GM19328 (cell line): ENCODE results near the gene CCDC157.
A peak's percentile ranks its signal among the peaks of the same experiment; 100 is the strongest.

Source experiments
- ATAC-seq: cut with Tn5 transposase; IDR thresholded peaks from one replicate; pipeline ENCODE4 v1.9.1; 2021; ENCODE audit warnings: mild to moderate bottlenecking, moderate library complexity; ENCODE audit not compliant: unreplicated experiment

The CCDC157 gene

GRCh38 chr22:30411780-30412179 lies 55.0 kb downstream of the CCDC157 start:
- no peak for ATAC-seq

DNA sequence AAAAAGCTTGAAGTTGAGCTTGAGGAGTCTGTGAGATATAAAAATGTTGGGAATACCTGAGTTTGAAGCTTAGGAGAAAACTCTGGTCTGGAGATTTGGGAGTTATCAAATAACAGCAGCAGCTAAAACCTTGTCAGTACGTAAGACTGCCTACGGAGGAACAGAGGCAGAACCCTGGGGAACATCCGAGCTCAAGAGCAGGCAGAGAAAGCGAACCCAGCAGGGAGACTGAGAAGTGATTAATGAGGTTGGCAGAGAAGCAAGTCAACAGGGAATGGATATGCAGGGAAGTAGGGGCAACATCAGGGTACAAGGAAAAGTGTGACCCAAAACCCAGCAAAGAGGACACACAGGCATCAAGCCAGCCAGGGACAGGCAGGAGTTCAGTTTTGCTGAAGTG lies 56.2 kb downstream of the CCDC157 start:
- ATAC-seq, result no peak

DNA sequence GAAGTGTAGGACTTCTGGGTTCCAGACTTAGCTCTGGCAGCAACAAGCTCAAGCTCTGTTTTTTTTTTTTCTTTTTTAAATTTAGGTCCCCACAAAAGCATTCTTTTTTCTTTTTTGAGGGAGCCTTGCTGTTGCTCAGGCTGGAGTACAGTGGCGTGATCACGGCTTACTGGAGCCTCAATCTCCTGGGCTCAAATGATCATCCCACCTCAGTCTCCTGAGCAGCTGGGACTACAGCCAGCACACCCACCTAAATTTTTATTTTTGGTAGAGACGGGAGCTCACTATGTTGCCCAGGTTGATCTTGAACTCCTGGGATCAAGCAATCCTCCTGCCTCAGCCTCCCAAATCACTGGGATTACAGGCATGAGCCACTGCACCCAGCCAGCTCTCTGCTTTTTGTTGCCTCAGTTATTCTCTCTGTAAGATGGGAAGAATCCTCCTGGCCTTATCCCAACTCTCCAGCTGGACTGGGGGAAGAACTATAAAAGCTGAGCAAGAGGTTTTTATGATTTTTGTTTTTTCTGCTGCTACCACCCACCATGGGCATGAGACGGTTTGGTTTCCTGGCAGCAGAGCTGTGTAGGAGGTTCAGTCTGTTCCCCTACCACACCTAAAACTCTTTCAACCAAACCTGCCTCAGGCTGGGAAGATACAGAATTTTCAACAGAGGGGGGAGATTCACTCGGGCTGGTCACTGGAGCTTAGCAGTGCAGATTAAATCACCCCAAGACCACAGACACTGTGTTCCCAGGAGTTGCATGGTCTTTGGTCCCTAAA lies 57.1 kb downstream of the CCDC157 start:
- ATAC-seq, result no peak

DNA sequence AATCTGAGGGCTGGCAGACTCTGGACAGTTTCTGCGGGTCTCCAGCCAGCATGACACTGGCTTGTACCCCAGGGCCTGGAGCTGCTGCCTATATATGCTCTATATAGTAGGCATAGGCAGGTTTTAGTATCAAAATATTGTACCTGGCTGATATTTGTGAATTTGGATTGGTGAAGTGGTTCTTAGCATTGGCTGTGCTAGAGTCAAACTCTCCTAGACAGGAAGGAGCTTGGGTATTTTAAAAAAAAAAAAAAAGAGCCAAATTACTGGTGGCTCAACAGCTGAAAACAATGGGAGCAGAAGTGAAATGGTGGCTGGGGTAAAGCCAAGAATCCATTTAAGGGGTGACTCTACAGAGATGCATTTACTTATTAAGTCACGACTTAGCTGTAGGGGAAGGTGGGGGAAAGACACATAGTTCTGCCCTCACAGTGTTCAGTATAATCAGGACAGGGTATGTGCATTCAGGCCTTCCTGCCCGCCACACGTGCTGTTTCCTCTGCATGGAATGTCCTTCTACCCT lies 57.8 kb downstream of the CCDC157 start:
- ATAC-seq, result no peak

- ATAC-seq, result no peak
Observed at GRCh38 chr22:30416403-30416802, 59.6 kb downstream of the CCDC157 start.

- no peak for ATAC-seq
Observed at GRCh38 chr22:30416837-30417236, 60.0 kb downstream of the CCDC157 start.

DNA sequence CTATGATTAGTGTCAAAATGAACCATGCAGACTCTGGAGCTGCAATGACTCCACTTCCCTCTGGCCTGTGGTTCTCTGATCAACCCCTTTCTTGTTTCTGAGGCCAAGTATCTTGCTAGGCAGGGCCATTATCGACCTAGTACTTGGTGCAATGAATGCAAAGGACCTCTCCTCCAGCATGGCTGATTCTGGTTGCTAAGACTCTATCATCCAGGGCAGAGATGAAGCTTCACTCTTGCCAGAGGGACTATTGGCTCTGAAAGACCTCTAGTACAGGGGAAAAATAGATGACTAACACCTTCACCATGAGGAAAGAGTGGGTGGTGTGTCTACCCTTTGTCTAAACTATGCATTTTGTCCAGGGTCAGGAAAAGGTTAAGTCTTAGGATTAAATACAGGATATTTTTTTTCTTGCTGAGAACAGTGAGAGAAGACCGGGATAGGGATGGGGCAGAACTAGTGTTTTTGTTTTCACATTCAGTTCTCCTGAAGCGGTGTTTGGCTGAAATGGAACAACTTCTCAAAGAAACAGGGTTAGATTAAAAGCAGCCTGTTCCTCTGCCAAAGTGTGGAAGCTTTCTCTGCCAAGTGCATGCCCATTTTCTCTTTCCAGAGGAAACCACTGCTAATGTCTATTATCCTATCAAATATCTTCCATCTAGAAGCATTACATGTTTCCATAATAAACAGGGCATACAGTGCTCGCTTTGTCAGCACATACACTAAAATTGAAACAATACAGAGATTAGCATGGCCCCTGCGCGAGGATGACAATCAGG lies 63.7 kb downstream of the CCDC157 start:
- no peak for ATAC-seq

GRCh38 chr22:30421695-30422480 lies 65.1 kb downstream of the CCDC157 start:
- ATAC-seq, result no peak

DNA sequence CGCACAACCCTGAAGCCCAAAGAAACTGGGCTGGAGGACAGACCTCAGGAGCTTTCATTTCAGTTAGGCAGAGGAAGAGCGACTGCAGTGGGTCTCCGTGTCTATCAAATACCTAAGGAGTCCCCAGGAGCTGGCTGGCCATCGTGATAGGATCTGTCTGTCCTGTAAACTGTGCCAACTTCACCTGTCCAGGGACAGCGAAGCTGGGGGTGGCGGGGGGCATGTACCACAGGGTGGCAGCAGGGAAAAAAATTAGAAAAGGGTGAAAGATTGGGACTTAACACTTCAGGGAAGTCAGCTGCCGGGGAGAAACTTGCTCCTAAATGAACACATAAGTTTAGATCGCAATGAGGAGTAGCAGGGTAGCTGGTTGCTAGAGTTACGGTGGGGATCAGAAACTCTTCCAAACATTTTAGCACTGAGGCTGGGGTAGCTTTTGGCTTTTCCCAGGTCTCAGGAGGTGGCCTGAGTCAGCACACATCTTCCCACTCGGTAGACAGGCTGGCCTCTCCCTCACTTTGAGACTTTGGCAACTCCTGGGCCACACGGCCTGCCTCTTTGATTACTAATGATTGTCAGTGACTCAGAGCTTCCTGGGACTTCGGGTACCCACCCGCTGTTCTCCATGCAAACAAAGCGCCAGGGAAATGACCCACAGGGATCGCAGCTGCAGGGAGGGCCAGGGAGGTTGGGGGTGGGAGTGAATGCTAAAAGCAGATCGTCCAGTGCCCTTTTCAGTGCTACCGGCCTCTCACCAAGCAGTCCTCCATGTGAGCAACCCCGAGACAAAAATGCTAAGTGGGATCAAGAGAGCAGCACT lies 65.9 kb downstream of the CCDC157 start:
- ATAC-seq, result no peak

DNA sequence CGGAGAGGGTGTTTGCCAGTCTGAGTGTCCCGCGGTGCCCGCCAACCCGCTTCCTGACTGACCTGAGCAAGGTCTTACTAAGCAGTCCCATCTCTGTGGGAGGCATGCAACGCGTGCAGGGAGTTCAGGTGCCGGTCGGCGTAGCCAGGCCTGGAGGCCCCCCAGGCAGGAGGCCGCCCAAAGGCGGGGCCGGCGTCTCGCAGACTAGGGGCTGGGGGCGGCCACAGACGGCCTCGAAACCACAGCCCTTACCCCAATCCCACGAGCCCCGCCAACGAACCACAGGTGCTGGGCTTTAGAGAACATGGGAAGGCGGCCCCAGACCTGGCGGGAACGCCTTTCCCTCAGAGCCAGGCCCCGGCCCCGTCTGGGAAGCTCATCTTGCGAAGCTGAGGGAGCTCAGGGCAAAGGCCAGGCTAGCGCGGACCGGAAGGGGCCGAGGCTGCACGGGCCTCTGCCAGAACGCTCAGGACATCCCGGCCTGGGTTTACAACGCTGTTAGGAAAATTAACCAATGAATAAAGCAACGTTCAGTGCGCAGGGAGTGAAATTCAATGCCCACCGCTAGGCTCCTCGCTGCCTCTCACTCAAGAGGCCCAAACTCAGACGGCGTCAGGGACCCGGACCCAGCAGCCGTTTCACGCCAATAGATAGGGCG lies 66.6 kb downstream of the CCDC157 start:
- ATAC-seq, result peak; percentile 28

DNA sequence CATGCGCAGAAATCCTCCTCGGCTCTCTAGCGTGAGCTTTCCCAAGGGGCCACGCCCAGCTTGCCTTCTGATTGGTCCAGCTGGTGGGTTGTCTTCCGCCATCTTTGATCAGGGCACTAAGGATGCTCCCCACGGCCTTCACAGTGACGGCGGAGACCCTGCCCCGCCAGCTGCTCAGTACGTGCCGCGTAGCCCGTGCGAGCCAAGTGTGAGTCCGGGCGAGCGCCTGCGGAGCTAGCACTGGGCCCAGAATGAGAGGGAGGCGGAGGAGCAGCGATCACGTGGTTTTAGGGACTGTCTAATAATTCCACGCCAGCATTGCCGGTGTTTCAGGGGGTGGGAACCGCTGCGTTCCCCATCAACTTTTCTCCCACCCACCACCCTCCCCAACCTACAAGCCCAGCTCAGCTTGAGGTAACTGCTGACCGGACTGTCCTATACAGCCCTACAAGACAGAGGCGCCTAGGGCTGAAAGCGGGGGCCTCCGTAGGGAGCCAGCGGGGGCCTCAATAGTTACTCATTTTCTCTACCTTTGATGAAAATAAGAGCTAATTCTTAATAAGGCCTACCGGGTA lies 67.2 kb downstream of the CCDC157 start:
- peak; percentile 81 for ATAC-seq

- no peak for ATAC-seq
Observed at GRCh38 chr22:30424534-30425326, 67.9 kb downstream of the CCDC157 start.

DNA sequence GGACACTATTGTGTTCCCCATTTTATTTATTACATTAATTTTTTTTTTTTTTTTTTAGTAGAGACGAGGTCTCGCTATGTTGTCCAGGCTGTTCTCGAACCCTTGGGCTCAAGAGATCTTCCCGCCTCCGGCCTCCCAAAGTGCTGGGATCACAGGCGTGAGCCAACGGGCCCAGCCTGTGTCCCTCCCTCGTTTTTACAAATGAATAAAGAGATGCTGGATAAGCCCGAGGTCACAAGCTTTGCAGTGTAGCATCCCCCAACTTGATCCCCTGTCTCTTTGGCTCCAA lies 68.5 kb downstream of the CCDC157 start:
- no peak for ATAC-seq

- no peak for ATAC-seq
Observed at GRCh38 chr22:30425616-30426387, 69.0 kb downstream of the CCDC157 start, which contains the start of gene MTFP1. Gene MTFP1, plus strand, starts transcription at chr22:30425768. Its CDS starts 112 bp downstream, at chr22:30425880.
